Endodermal cell (in vitro differentiated cells): Measurements from ENCODE around the gene MED22. TPM values are rescaled to one million over a fixed set of nuclear protein-coding genes. Genes with fewer than 3 reads are reported as not detected.

Experiments used
- DNase-seq: peaks from one replicate; pipeline ENCODE4 v3.0.0-alpha.2; 2017
- H3K27ac ChIP-seq: 2 replicates; pipeline ENCODE4 v1.5.1; 2013; ENCODE audit warnings: mild to moderate bottlenecking, low read depth, low read length, moderate library complexity
- H3K27me3 ChIP-seq: 2 replicates; pipeline ENCODE4 v1.6.1; 2013; ENCODE audit warnings: mild to moderate bottlenecking, low read length, moderate library complexity; ENCODE audit not compliant: insufficient read depth, control insufficient read depth, poor library complexity, severe bottlenecking
- H3K36me3 ChIP-seq: 2 replicates; pipeline ENCODE4 v1.7.0; 2013; ENCODE audit warnings: mild to moderate bottlenecking, low read length, moderate library complexity; ENCODE audit not compliant: control insufficient read depth, insufficient read depth
- H3K4me1 ChIP-seq: one replicate; pipeline ENCODE4 v1.7.0; 2013; ENCODE audit warnings: low read length; ENCODE audit not compliant: control insufficient read depth, insufficient read depth
- H3K4me3 ChIP-seq: 2 replicates; pipeline ENCODE4 v1.5.1; 2013; ENCODE audit warnings: mild to moderate bottlenecking, low read length, moderate library complexity
- H3K9ac ChIP-seq: 2 replicates; pipeline ENCODE4 v1.6.1; 2013; ENCODE audit warnings: mild to moderate bottlenecking, low read length, moderate library complexity; ENCODE audit not compliant: poor library complexity, severe bottlenecking; ENCODE audit errors: extremely low read depth
- H3K9me3 ChIP-seq: 2 replicates; pipeline ENCODE4 v1.6.1; 2013; ENCODE audit warnings: mild to moderate bottlenecking, low read length, moderate library complexity; ENCODE audit not compliant: control insufficient read depth
- H3K27ac Mint-ChIP-seq: 2 replicates; pipeline ENCODE4 v1.8.0; 2020; ENCODE audit warnings: mixed read lengths
- H3K27me3 Mint-ChIP-seq: 2 replicates; pipeline ENCODE4 v1.8.0; 2021; ENCODE audit warnings: mild to moderate bottlenecking, mixed read lengths; ENCODE audit not compliant: insufficient read depth
- H3K36me3 Mint-ChIP-seq: 2 replicates; pipeline ENCODE4 v1.8.0; 2020; ENCODE audit warnings: low read depth, mixed read lengths
- H3K4me1 Mint-ChIP-seq: 2 replicates; pipeline ENCODE4 v1.8.0; 2020; ENCODE audit warnings: mixed read lengths
- H3K4me3 Mint-ChIP-seq: 2 replicates; pipeline ENCODE4 v1.8.0; 2020; ENCODE audit warnings: mild to moderate bottlenecking, moderate library complexity, mixed read lengths
- H3K9me3 Mint-ChIP-seq: 2 replicates; pipeline ENCODE4 v1.8.0; 2020; ENCODE audit warnings: mild to moderate bottlenecking, mixed read lengths
- WGBS, 2 experiments: methylation state at CpG; one replicate each; pipeline versions ENCODE4 v1.1.5 to v1.1.7; 2013; ENCODE audit warnings: missing lambda C conversion rate in 2 of 2, mixed read lengths in 1 of 2; ENCODE audit not compliant: insufficient coverage in 1 of 2, insufficient read length in 1 of 2; 5-methylcytosine and 5-hydroxymethylcytosine counted together
- total RNA-seq, 2 donors: library from RNA; stranded (reverse); fragmentation: NEBNext Ultra II Directional in 1 of 2; extraction: Animal tissue kit (Norgen Biotek cat#: 25700) in 1 of 2; gene quantifications; 2 replicates in 1 of 2; 3 replicates in 1 of 2; pipeline ENCODE4 v1.2.1, GENCODE V29; 2021
- TF ChIP-seq, protein P1 (sequence below): fragments of 200-600 bp; sonication (generic); conservative IDR thresholded peaks from 2 replicates; pipeline ENCODE4 v1.5.0; 2021; ENCODE audit warnings: antibody characterized with exemption, mild to moderate bottlenecking

The MED22 gene
- total RNA-seq, 2 donors from 2014 or later: 54.6 to 57.3 TPM

DNA sequence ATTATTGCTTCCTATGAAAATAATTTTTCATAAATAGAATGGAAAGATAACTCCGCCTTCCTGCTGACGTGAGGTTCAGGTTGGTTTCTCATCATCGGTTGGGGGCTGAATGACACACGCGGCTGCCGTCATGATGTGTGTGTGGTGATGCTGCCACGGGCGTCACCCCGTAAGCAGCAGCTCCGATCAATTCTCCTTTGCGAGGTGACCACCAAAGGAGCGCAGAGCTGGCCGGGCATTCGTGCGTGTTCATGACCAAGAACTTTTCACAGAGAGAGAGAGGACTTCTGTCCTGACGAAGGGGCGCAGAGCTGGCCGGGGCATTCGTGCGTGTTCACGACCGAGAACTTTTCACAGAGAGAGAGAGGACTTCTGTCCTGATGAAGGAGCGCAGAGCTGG lies 42.2 kb downstream of the MED22 start:
- Histone ChIP-seq H3K9ac (no peak overlapping the region), H3K36me3 (no peaks in the 10 kb centered on the region), H3K27ac (no peak overlapping the region), H3K4me3 (no peak overlapping the region), H3K27me3 (no peaks in the 10 kb centered on the region), H3K9me3 (peaks cover 8% of the 10 kb centered on the region), H3K4me1 (no peaks in the 10 kb centered on the region)
- Mint-ChIP-seq H3K4me3 (no peak overlapping the region), H3K4me1 (no peaks in the 10 kb centered on the region), H3K9me3 (peaks cover 13% of the 10 kb centered on the region), H3K36me3 (no peaks in the 10 kb centered on the region), H3K27me3 (peaks cover 15% of the 10 kb centered on the region), H3K27ac (no peak overlapping the region)
- TF ChIP-seq, protein P1, sequence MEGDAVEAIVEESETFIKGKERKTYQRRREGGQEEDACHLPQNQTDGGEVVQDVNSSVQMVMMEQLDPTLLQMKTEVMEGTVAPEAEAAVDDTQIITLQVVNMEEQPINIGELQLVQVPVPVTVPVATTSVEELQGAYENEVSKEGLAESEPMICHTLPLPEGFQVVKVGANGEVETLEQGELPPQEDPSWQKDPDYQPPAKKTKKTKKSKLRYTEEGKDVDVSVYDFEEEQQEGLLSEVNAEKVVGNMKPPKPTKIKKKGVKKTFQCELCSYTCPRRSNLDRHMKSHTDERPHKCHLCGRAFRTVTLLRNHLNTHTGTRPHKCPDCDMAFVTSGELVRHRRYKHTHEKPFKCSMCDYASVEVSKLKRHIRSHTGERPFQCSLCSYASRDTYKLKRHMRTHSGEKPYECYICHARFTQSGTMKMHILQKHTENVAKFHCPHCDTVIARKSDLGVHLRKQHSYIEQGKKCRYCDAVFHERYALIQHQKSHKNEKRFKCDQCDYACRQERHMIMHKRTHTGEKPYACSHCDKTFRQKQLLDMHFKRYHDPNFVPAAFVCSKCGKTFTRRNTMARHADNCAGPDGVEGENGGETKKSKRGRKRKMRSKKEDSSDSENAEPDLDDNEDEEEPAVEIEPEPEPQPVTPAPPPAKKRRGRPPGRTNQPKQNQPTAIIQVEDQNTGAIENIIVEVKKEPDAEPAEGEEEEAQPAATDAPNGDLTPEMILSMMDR: no peak
- WGBS, 2 experiments: 81 to 87% methylated on average over 10 to 19 of the region's 23 CpGs
- DNase-seq: no peak

DNA sequence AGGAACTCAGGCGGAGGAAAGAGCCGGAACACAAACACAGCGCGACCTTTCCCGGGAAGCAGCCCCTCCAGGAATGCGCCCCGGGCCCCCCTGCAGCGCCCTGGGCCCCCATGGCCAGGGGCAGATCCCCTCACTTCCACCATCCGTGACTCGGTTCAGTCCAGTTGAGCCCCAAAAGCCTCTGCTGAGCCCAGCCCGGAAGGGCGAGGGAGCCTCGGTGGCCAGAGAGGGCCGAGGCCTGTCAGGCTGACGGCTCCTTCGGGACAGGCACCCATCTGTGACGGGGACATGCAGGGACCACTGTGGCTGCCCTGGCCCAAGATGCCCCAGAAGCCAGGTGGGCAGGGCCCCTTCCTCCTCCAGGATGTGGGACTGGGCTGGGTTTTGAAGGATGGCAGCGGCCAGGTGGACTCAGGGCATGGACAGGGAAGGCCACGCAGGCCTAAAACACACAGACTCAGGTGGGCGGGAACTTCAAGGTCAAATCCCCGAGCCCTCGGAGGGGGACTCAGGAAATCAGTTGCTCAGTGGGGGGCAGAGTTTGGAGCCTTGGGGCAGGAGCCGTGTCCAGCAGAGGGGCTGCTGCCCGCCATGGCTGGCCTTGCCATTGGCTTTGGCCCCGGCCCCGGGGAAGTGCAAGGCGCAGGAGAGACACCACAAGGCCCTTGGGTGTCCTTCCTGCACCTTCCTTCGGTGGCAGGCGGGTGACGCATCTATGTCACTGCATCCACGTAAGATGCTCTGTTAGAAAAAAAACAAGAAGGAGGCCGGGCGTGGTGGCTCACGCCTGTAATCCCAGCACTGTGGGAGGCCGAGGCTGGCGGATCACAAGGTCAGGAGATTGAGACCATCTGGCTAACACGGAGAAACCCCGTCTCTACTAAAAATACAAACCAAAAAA lies 43.2 kb downstream of the MED22 start:
- Histone ChIP-seq H3K9me3 (peaks cover 6% of the 10 kb centered on the region), H3K4me1 (no peaks in the 10 kb centered on the region), H3K4me3 (no peak overlapping the region), H3K9ac (no peak overlapping the region), H3K27me3 (no peaks in the 10 kb centered on the region), H3K36me3 (no peaks in the 10 kb centered on the region), H3K27ac (no peak overlapping the region)
- Mint-ChIP-seq H3K27ac (no peak overlapping the region), H3K4me1 (no peaks in the 10 kb centered on the region), H3K36me3 (no peaks in the 10 kb centered on the region), H3K27me3 (peaks cover 15% of the 10 kb centered on the region), H3K4me3 (no peak overlapping the region), H3K9me3 (peaks cover 9% of the 10 kb centered on the region)
- WGBS, 2 experiments: 92 to 96% methylated on average over 28 to 38 of the region's 38 CpGs
- no peak for DNase-seq
- TF ChIP-seq, protein P1: no peak

DNA sequence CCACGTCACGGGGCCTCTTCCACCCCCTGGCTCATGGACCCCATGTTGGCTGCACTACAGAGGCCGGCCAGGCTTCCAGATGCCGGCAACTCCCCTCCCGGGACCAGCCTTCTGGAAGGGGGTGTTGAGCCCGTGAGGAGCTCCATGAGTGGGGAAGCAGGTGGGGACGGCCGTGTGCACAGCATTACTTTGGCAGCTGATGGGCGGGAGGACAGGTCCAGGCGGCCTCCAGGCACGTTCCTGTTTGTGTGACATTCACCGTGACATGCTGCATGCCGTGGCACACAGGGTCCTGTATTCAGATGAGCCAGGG lies 43.8 kb downstream of the MED22 start:
- H3K27me3 ChIP-seq: no peaks in the 10 kb centered on the region
- H3K9me3 Mint-ChIP-seq: peaks cover 3% of the 10 kb centered on the region
- no peaks in the 10 kb centered on the region for H3K4me1 Mint-ChIP-seq
- no peak overlapping the region for H3K27ac Mint-ChIP-seq
- DNase-seq: no peak
- H3K4me1 ChIP-seq: no peaks in the 10 kb centered on the region
- WGBS, 2 experiments: 83 to 92% methylated on average over 10 to 13 of the region's 13 CpGs
- TF ChIP-seq, protein P1: no peak
- no peaks in the 10 kb centered on the region for H3K36me3 ChIP-seq
- no peak overlapping the region for H3K4me3 Mint-ChIP-seq
- H3K27me3 Mint-ChIP-seq: peaks cover 15% of the 10 kb centered on the region
- no peaks in the 10 kb centered on the region for H3K36me3 Mint-ChIP-seq
- no peak overlapping the region for H3K9ac ChIP-seq
- H3K9me3 ChIP-seq: no peaks in the 10 kb centered on the region
- H3K27ac ChIP-seq: no peak overlapping the region
- no peak overlapping the region for H3K4me3 ChIP-seq
